SHP77 treated with DMSO at 0.1 percent for 48 hours (cell line): ENCODE results near the gene ZMPSTE24.

Source experiments
- DNase-seq: peaks from one replicate; lab custom pipeline; 2025; lab: John Stamatoyannopoulos, UW

Gene ZMPSTE24

GRCh38 chr1:40305451-40305850 lies 47.4 kb downstream of the ZMPSTE24 start:
- DNase-seq, result no peak

- DNase-seq, result no peak
These were observed 47.8 kb downstream of the ZMPSTE24 start for GRCh38 chr1:40305871-40306270.

GRCh38 chr1:40306296-40306695 lies 48.3 kb downstream of the ZMPSTE24 start:
- DNase-seq, result no peak

GRCh38 chr1:40307186-40307585 lies 49.1 kb downstream of the ZMPSTE24 start:
- no peak for DNase-seq

- no peak for DNase-seq
These were observed 50.1 kb downstream of the ZMPSTE24 start for GRCh38 chr1:40308036-40308727.

GRCh38 chr1:40309374-40310128 lies 51.5 kb downstream of the ZMPSTE24 start:
- DNase-seq, result no peak

GRCh38 chr1:40310129-40310461 lies 52.1 kb downstream of the ZMPSTE24 start:
- DNase-seq, result no peak

GRCh38 chr1:40310983-40311642 lies 53.1 kb downstream of the ZMPSTE24 start:
- DNase-seq, result no peak

GRCh38 chr1:40311692-40312091 lies 53.7 kb downstream of the ZMPSTE24 start:
- DNase-seq, result no peak

- no peak for DNase-seq
These were observed 54.5 kb downstream of the ZMPSTE24 start for GRCh38 chr1:40312238-40313205.

- DNase-seq, result no peak
These were observed 55.4 kb downstream of the ZMPSTE24 start for GRCh38 chr1:40313329-40313957.

- no peak for DNase-seq
These were observed 56.1 kb downstream of the ZMPSTE24 start for GRCh38 chr1:40313958-40314720.

GRCh38 chr1:40314721-40315238 lies 56.7 kb downstream of the ZMPSTE24 start:
- DNase-seq, result no peak

GRCh38 chr1:40315239-40315794 lies 57.3 kb downstream of the ZMPSTE24 start:
- DNase-seq, result peak; percentile 61

GRCh38 chr1:40315795-40316594 lies 58.0 kb downstream of the ZMPSTE24 start:
- DNase-seq, result no peak

GRCh38 chr1:40316595-40317393 lies 58.8 kb downstream of the ZMPSTE24 start, which contains the start of gene COL9A2:
Gene COL9A2, minus strand, starts transcription at chr1:40317286. Its CDS starts 89 bp downstream, at chr1:40317197.
- DNase-seq, result no peak

GRCh38 chr1:40317394-40318074 lies 59.5 kb downstream of the ZMPSTE24 start:
- no peak for DNase-seq

GRCh38 chr1:40318476-40318875 lies 60.4 kb downstream of the ZMPSTE24 start:
- no peak for DNase-seq
